PC-9 (cell line): ENCODE data around the gene TRIO. TPM values are rescaled to one million over a fixed set of nuclear protein-coding genes. Genes with fewer than 3 reads are reported as not detected.

Experiments
- BruUV-seq: library from RNA; stranded (reverse); fragments of 400-500 nt; replicated peaks from 2 replicates; lab custom pipeline; 2021; lab: Mats Ljungman, UMichigan
- CTCF ChIA-PET: fragments of 300-600 bp; sonication (Branson Sonifier 250); formaldehyde crosslinking; loops from one replicate; lab custom pipeline; 2022; ENCODE audit warnings: antibody characterized with exemption; lab: Charles Lee
- POLR2A ChIA-PET: fragments of 300-600 bp; sonication (Branson Sonifier 250); formaldehyde crosslinking; loops from one replicate; lab custom pipeline; 2022; ENCODE audit warnings: antibody characterized with exemption; ENCODE audit not compliant: unreplicated experiment; lab: Charles Lee
- DNase-seq, 2 experiments: peaks; one replicate each; pipeline versions ENCODE4 v3.0.0 to v3.0.0-alpha.2; 2015 to 2022; ENCODE audit warnings: mixed read lengths in 1 of 2
- H2AFZ ChIP-seq: fragments of 200-600 bp; sonication (generic); 2 replicates; pipeline ENCODE4 v1.8.1; 2017; ENCODE audit warnings: antibody characterized with exemption
- H3F3A ChIP-seq: fragments of 200-600 bp; sonication (generic); 2 replicates; pipeline ENCODE4 v1.8.1; 2017; ENCODE audit warnings: antibody characterized with exemption, mild to moderate bottlenecking, low read depth; ENCODE audit not compliant: insufficient read depth
- H3K27ac ChIP-seq: fragments of 200-600 bp; sonication (generic); 2 replicates; pipeline ENCODE4 v1.6.1; 2016; ENCODE audit warnings: mixed run types
- H3K27me3 ChIP-seq: fragments of 200-600 bp; sonication (generic); 2 replicates; pipeline ENCODE4 v1.6.1; 2016; ENCODE audit warnings: low read depth, mixed run types; ENCODE audit not compliant: insufficient read depth
- H3K36me3 ChIP-seq: fragments of 200-600 bp; sonication (generic); 2 replicates; pipeline ENCODE4 v1.6.1; 2016; ENCODE audit warnings: low read depth, mixed run types
- H3K4me1 ChIP-seq: fragments of 200-600 bp; sonication (generic); replicated peaks from 2 replicates; pipeline ENCODE4 v1.6.1; 2016; ENCODE audit warnings: mixed run types; ENCODE audit not compliant: insufficient read depth
- H3K4me2 ChIP-seq: fragments of 200-600 bp; sonication (generic); 2 replicates; pipeline ENCODE4 v1.6.1; 2017; ENCODE audit warnings: mixed run types
- H3K4me3 ChIP-seq: fragments of 200-600 bp; sonication (generic); 2 replicates; pipeline ENCODE4 v1.6.1; 2016; ENCODE audit warnings: mixed run types
- H3K79me2 ChIP-seq: fragments of 200-600 bp; sonication (generic); 2 replicates; pipeline ENCODE4 v1.6.1; 2017; ENCODE audit warnings: low read depth, mixed run types
- H3K9me2 ChIP-seq: fragments of 200-600 bp; sonication (generic); 2 replicates; pipeline ENCODE4 v1.8.1; 2017; ENCODE audit warnings: mild to moderate bottlenecking; ENCODE audit not compliant: insufficient read depth
- H3K9me3 ChIP-seq: fragments of 200-600 bp; sonication (generic); 2 replicates; pipeline ENCODE4 v1.8.1; 2016; ENCODE audit warnings: low read depth; ENCODE audit not compliant: insufficient read depth
- H4K20me1 ChIP-seq: fragments of 200-600 bp; sonication (generic); 2 replicates; pipeline ENCODE4 v1.8.1; 2017; ENCODE audit not compliant: insufficient read depth
- CTCF ChIP-seq: fragments of 200-600 bp; sonication (generic); conservative IDR thresholded peaks from 2 replicates; pipeline ENCODE4 v1.6.1; 2017; ENCODE audit warnings: mixed run types, antibody characterized with exemption, mild to moderate bottlenecking, moderate library complexity
- EZH2 ChIP-seq: fragments of 200-600 bp; sonication (generic); IDR thresholded peaks from 2 replicates; pipeline ENCODE4 v1.8.0; 2017; ENCODE audit warnings: antibody characterized with exemption, low read depth
- intact Hi-C: fragments of 100-400 bp; cut with micrococcal nuclease; formaldehyde crosslinking; loops from one replicate; pipeline ENCODE4 v1.10.0; 2022; ENCODE audit not compliant: unreplicated experiment
- total RNA-seq: library from RNA; stranded (reverse); gene quantifications from 2 replicates; pipeline ENCODE4 v1.2.3, GENCODE V29; 2021

Gene TRIO
- total RNA-seq, 1 experiment from 2014 or later, result 596 TPM

- Histone ChIP-seq H3K4me2 (no peak overlapping the region), H3K9me2 (no peaks in the 10 kb centered on the region), H3K27me3 (no peaks in the 10 kb centered on the region), H3K9me3 (no peaks in the 10 kb centered on the region), H3K27ac (peak overlapping the region; percentile 28; the same call in 1 of the 2 replicates), H3F3A (peaks cover 12% of the 10 kb centered on the region; the same call in 1 of the 2 replicates), H3K36me3 (peaks cover 13% of the 10 kb centered on the region; the same call in 1 of the 2 replicates), H3K4me1 (no peaks in the 10 kb centered on the region), H4K20me1 (peaks cover 4% of the 10 kb centered on the region; the same call in 1 of the 2 replicates), H3K4me3 (no peak overlapping the region), H2AFZ (no peak overlapping the region), H3K79me2 (no peaks in the 10 kb centered on the region)
- DNase-seq, result no peak
- CTCF ChIA-PET, result no interaction called here
- BruUV-seq, result no TSS peak
- TF ChIP-seq CTCF (no peak), EZH2 (no peak)
- POLR2A ChIA-PET, result interaction anchor here (0.6 kb wide), 1 partner anchor 260 kb away, joined by 4 read pairs; no protein-coding TSS in a partner anchor
- intact Hi-C loops, result no loop called here
These were observed 321.0 kb downstream of the TRIO start for GRCh38 chr5:14464096-14464495.

- CTCF ChIA-PET, result no interaction called here
- intact Hi-C loops, result no loop called here
- peaks cover 4% of the 10 kb centered on the region; the same call in 1 of the 2 replicates for H4K20me1 ChIP-seq
- H3K4me1 ChIP-seq, result no peaks in the 10 kb centered on the region
- no peak overlapping the region for H2AFZ ChIP-seq
- no peak overlapping the region for H3K4me3 ChIP-seq
- no peaks in the 10 kb centered on the region for H3K9me3 ChIP-seq
- TF ChIP-seq EZH2, result no peak
- no peak for TF ChIP-seq CTCF
- H3K4me2 ChIP-seq, result no peak overlapping the region
- BruUV-seq, result no TSS peak
- no peaks in the 10 kb centered on the region for H3K79me2 ChIP-seq
- peaks cover 16% of the 10 kb centered on the region; the same call in 1 of the 2 replicates for H3K36me3 ChIP-seq
- no peaks in the 10 kb centered on the region for H3K9me2 ChIP-seq
- H3F3A ChIP-seq, result peaks cover 12% of the 10 kb centered on the region; the same call in 1 of the 2 replicates
- H3K27me3 ChIP-seq, result no peaks in the 10 kb centered on the region
- POLR2A ChIA-PET, result interaction anchor here (0.6 kb wide), 1 partner anchor 74 kb away, joined by 10 read pairs; no protein-coding TSS in a partner anchor
- H3K27ac ChIP-seq, result no peak overlapping the region
- no peak for DNase-seq
These were observed 321.5 kb downstream of the TRIO start for GRCh38 chr5:14464671-14465070.

GRCh38 chr5:14465116-14465515, 322.0 kb downstream of the TRIO start:
- ChIA-PET CTCF (no interaction called here), POLR2A (interaction anchor here (0.6 kb wide), 1 partner anchor 74 kb away, joined by 10 read pairs; no protein-coding TSS in a partner anchor)
- H3K9me3 ChIP-seq, result no peaks in the 10 kb centered on the region
- no TSS peak for BruUV-seq
- intact Hi-C loops, result no loop called here
- no peak overlapping the region for H3K27ac ChIP-seq
- H3K4me1 ChIP-seq, result no peaks in the 10 kb centered on the region
- H4K20me1 ChIP-seq, result peaks cover 4% of the 10 kb centered on the region; the same call in 1 of the 2 replicates
- H3K4me2 ChIP-seq, result no peak overlapping the region
- H2AFZ ChIP-seq, result no peak overlapping the region
- no peaks in the 10 kb centered on the region for H3K27me3 ChIP-seq
- no peaks in the 10 kb centered on the region for H3K79me2 ChIP-seq
- H3K4me3 ChIP-seq, result no peak overlapping the region
- H3F3A ChIP-seq, result peaks cover 12% of the 10 kb centered on the region; the same call in 1 of the 2 replicates
- no peaks in the 10 kb centered on the region for H3K9me2 ChIP-seq
- DNase-seq, result no peak
- TF ChIP-seq EZH2 (no peak), CTCF (no peak)
- peaks cover 16% of the 10 kb centered on the region; the same call in 1 of the 2 replicates for H3K36me3 ChIP-seq
